Osteocyte (in vitro differentiated cells): Measurements from ENCODE around the gene TMEM271. TPM values are rescaled to one million over a fixed set of nuclear protein-coding genes. Genes with fewer than 3 reads are reported as not detected.
"Not testable (repeated sequence)": the region's sequence is repeated elsewhere in the genome, so short reads cannot be mapped to it uniquely, and the experiment has no call there.

Experiments
- DNase-seq: peaks from one replicate; pipeline ENCODE4 v3.0.0; 2021; ENCODE audit warnings: mixed read lengths; ENCODE audit not compliant: unreplicated experiment; ENCODE audit errors: extremely low spot score
- H3K27ac Mint-ChIP-seq: one replicate; pipeline ENCODE4 v1.8.0; 2021; ENCODE audit warnings: mild to moderate bottlenecking, mixed read lengths; ENCODE audit not compliant: unreplicated experiment
- H3K27me3 Mint-ChIP-seq: one replicate; pipeline ENCODE4 v1.8.0; 2021; ENCODE audit warnings: mixed read lengths; ENCODE audit not compliant: unreplicated experiment
- H3K36me3 Mint-ChIP-seq: one replicate; pipeline ENCODE4 v1.8.0; 2021; ENCODE audit warnings: mixed read lengths; ENCODE audit not compliant: unreplicated experiment
- H3K4me1 Mint-ChIP-seq: one replicate; pipeline ENCODE4 v1.8.0; 2021; ENCODE audit warnings: mixed read lengths; ENCODE audit not compliant: unreplicated experiment
- H3K4me3 Mint-ChIP-seq: one replicate; pipeline ENCODE4 v1.8.0; 2021; ENCODE audit warnings: mild to moderate bottlenecking, moderate library complexity, mixed read lengths; ENCODE audit not compliant: unreplicated experiment
- H3K9me3 Mint-ChIP-seq: one replicate; pipeline ENCODE4 v1.8.0; 2021; ENCODE audit warnings: mixed read lengths; ENCODE audit not compliant: unreplicated experiment
- CTCF ChIP-seq: fragments of 200-600 bp; sonication (generic); IDR thresholded peaks from 2 replicates; pipeline ENCODE4 v1.5.0; 2021; ENCODE audit warnings: antibody characterized with exemption, mild to moderate bottlenecking, moderate library complexity
- total RNA-seq: library from RNA; stranded (reverse); gene quantifications from 2 replicates; pipeline ENCODE4 v1.2.1, GENCODE V29; 2021

The TMEM271 gene
- total RNA-seq, 1 donor from 2014 or later = not detected

GRCh38 chr4:600850-601515, 24.9 kb upstream of the TMEM271 start:
- no peaks in the 10 kb centered on the region for H3K36me3 Mint-ChIP-seq
- DNase-seq = peak; percentile 76
- no peaks in the 10 kb centered on the region for H3K27me3 Mint-ChIP-seq
- peaks cover 11% of the 10 kb centered on the region for H3K9me3 Mint-ChIP-seq
- H3K4me3 Mint-ChIP-seq = no peak overlapping the region
- no peak overlapping the region for H3K27ac Mint-ChIP-seq
- no peak for TF ChIP-seq CTCF
- H3K4me1 Mint-ChIP-seq = no peaks in the 10 kb centered on the region

- H3K27ac Mint-ChIP-seq = no peak overlapping the region
- TF ChIP-seq CTCF = no peak
- no peaks in the 10 kb centered on the region for H3K4me1 Mint-ChIP-seq
- H3K9me3 Mint-ChIP-seq = peaks cover 5% of the 10 kb centered on the region
- H3K27me3 Mint-ChIP-seq = no peaks in the 10 kb centered on the region
- peak; percentile 79 for DNase-seq
- no peaks in the 10 kb centered on the region for H3K36me3 Mint-ChIP-seq
- H3K4me3 Mint-ChIP-seq = no peak overlapping the region
These were observed 24.1 kb upstream of the TMEM271 start for GRCh38 chr4:600166-600565.

- Mint-ChIP-seq H3K36me3 (no peaks in the 10 kb centered on the region), H3K4me3 (no peak overlapping the region), H3K27me3 (no peaks in the 10 kb centered on the region), H3K27ac (no peak overlapping the region), H3K4me1 (no peaks in the 10 kb centered on the region), H3K9me3 (peaks cover 2% of the 10 kb centered on the region)
- no peak for DNase-seq
- no peak for TF ChIP-seq CTCF
These were observed 22.8 kb upstream of the TMEM271 start for GRCh38 chr4:598925-599324.

GRCh38 chr4:592825-593520, 16.9 kb upstream of the TMEM271 start:
- no peak overlapping the region for H3K27ac Mint-ChIP-seq
- no peak for TF ChIP-seq CTCF
- H3K27me3 Mint-ChIP-seq = peaks cover 2% of the 10 kb centered on the region
- no peaks in the 10 kb centered on the region for H3K4me1 Mint-ChIP-seq
- H3K4me3 Mint-ChIP-seq = no peak overlapping the region
- H3K36me3 Mint-ChIP-seq = no peaks in the 10 kb centered on the region
- H3K9me3 Mint-ChIP-seq = peaks cover 12% of the 10 kb centered on the region
- DNase-seq = peak; percentile 34

GRCh38 chr4:592178-592577, 16.1 kb upstream of the TMEM271 start:
- peaks cover 12% of the 10 kb centered on the region for H3K9me3 Mint-ChIP-seq
- peak; percentile 76 for DNase-seq
- not testable (repeated sequence) for H3K4me1 Mint-ChIP-seq, H3K4me3 Mint-ChIP-seq, H3K36me3 Mint-ChIP-seq, H3K27ac Mint-ChIP-seq, H3K27me3 Mint-ChIP-seq
